Ovary (tissue), 9 donors: ENCODE data around the gene PRSS21. TPM values are rescaled to one million over a fixed set of nuclear protein-coding genes. Genes with fewer than 3 reads are reported as not detected.

Source experiments
- DNase-seq, 5 donors: peaks; one replicate each; pipeline ENCODE4 v3.0.0-alpha.2; 2019 to 2020
- H3K27ac ChIP-seq, 2 donors: fragments of 200-600 bp; one replicate each; pipeline versions ENCODE4 v1.5.1 to v1.8.0; 2019 to 2022
- H3K27me3 ChIP-seq: fragments of 200-600 bp; one replicate; pipeline ENCODE4 v1.8.0; 2022
- H3K36me3 ChIP-seq: fragments of 200-600 bp; sonication (generic); one replicate; pipeline ENCODE4 v1.5.1; 2019
- H3K4me1 ChIP-seq: one replicate; pipeline ENCODE4 v1.8.1; 2013; ENCODE audit warnings: mild to moderate bottlenecking, moderate library complexity; ENCODE audit not compliant: insufficient read depth
- H3K4me3 ChIP-seq: fragments of 200-600 bp; sonication (generic); one replicate; pipeline ENCODE4 v1.5.1; 2017
- H3K9me3 ChIP-seq, 2 donors: fragments of 200-600 bp in 1 of 2; sonication (generic) in 1 of 2; one replicate each; pipeline versions ENCODE4 v1.5.1 to v1.8.1; 2013 to 2019; ENCODE audit warnings: mild to moderate bottlenecking in 1 of 2, moderate library complexity in 1 of 2
- CTCF ChIP-seq, 3 donors: fragments of 450-650 bp in 2 of 3; fragments of 200-600 bp in 1 of 3; IDR thresholded peaks; one replicate each; pipeline versions ENCODE4 v1.5.1 to v1.8.0; 2016 to 2022; ENCODE audit warnings: antibody characterized with exemption in 3 of 3, mild to moderate bottlenecking in 1 of 3
- EP300 ChIP-seq: sonication (generic); formaldehyde crosslinking; IDR thresholded peaks from one replicate; pipeline ENCODE4 v1.6.1; 2017; ENCODE audit warnings: antibody characterized with exemption
- POLR2A ChIP-seq: fragments of 450-650 bp; IDR thresholded peaks from one replicate; pipeline ENCODE4 v1.6.1; 2017; ENCODE audit warnings: antibody characterized with exemption, mild to moderate bottlenecking, moderate library complexity
- WGBS, 3 donors: extraction: QIAGEN DNeasy Blood & Tissue Kit in 1 of 3; methylation state at CpG; one replicate each; pipeline versions ENCODE4 v1.1.5 to v1.1.7; 2013 to 2017; 5-methylcytosine and 5-hydroxymethylcytosine counted together
- intact Hi-C, 4 donors: fragments of 100-400 bp; cut with DNase I; formaldehyde crosslinking; loops; one replicate each; pipeline versions ENCODE4 v1.11.0 to v1.15.1; 2022 to 2023
- polyA plus RNA-seq, 2 donors: library from polyadenylated mRNA; stranded (reverse); fragments of 200-250 nt in 1 of 2; fragments of 350-450 nt in 1 of 2; fragmentation: Illumina TruSeq in 1 of 2; extraction: RNeasy Lipid Tissue Mini Kit (QIAGEN cat#74804) in 1 of 2; gene quantifications; one replicate each; pipeline ENCODE4 v1.2.3, GENCODE V29; 2013 to 2014
- total RNA-seq, 7 donors: library from RNA; depleted of rRNA in 2 of 7; stranded (reverse); fragments of >200 nt in 2 of 7; fragmentation: NEBNext Ultra II Directional in 3 of 7; extraction: Animal tissue kit (Norgen Biotek cat#: 25700) in 3 of 7; gene quantifications; one replicate each; pipeline versions ENCODE4 v1.1.0 to v1.2.4, GENCODE V29; 2016 to 2023
- donor health status: DM: no; HTN: no; CAD: no; lungs with moderate emphysema.
- donor health status: DM: no; HTN: no; CAD: no.
- donor health status: Bipolar disorder and iron deficiency.
- donor health status: DM: yes; HTN: yes; CAD: no.
- donor health status: DM: no; HTN: no; CAD: no.
- donor health status: DM: yes; HTN: yes; CAD: no.

PRSS21 gene
- total and polyA plus RNA-seq, 9 donors = 0.53 to 9.3 (median 1.0) TPM; not detected in 4

DNA sequence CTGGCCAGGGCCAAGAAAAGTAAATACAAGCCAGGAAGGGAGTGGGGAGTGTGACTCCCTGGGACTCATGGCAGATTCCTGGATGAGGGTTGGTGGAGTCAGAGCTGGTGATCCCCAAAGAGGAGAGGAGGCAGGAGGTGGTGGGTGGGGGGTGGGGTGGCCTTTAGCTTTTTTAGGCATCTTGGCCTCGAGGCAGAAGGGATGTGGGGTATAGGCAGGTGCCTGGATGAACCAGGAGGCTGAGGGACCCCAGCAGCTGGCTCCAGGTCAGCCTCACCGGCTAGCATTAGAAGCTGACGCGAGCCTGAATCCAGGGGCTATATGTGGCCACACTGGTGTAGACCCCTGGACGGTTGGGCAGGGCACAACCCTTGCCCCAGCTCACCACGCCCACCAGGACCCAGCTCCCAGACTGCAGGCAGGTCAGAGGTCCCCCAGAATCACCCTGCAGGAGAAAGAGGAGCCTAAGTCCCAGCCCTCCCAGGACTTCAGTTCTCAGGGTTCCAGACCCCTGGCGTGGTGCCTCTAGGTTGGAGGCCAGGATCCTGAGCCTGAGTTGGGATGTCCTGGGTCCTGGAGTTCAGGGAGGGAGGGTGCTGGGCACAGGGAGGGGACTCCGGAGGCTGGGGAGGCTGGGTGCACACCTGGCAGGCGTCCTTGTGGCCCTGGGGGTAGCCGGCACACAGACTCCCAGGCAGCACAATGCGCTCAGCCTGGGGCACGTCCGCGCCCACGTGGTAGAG, 32.5 kb upstream of the PRSS21 start:
- intact Hi-C loops = no loop called here
- DNase-seq = peak in 2 of 5 donors; percentile 13 to 14
- H3K27ac ChIP-seq = no peak overlapping the region
- no peaks in the 10 kb centered on the region for H3K36me3 ChIP-seq
- H3K27me3 ChIP-seq = no peaks in the 10 kb centered on the region
- H3K9me3 ChIP-seq = no peaks in the 10 kb centered on the region
- no peaks in the 10 kb centered on the region for H3K4me1 ChIP-seq
- no peak overlapping the region for H3K4me3 ChIP-seq
- TF ChIP-seq EP300 = no peak
- TF ChIP-seq POLR2A = no peak
- TF ChIP-seq CTCF (IDR thresholded peaks at IDR 0.05) = no peak
- 44 to 45% (median 45%) methylated on average over 14 to 15 of the region's 15 CpGs for WGBS, 3 donors

DNA sequence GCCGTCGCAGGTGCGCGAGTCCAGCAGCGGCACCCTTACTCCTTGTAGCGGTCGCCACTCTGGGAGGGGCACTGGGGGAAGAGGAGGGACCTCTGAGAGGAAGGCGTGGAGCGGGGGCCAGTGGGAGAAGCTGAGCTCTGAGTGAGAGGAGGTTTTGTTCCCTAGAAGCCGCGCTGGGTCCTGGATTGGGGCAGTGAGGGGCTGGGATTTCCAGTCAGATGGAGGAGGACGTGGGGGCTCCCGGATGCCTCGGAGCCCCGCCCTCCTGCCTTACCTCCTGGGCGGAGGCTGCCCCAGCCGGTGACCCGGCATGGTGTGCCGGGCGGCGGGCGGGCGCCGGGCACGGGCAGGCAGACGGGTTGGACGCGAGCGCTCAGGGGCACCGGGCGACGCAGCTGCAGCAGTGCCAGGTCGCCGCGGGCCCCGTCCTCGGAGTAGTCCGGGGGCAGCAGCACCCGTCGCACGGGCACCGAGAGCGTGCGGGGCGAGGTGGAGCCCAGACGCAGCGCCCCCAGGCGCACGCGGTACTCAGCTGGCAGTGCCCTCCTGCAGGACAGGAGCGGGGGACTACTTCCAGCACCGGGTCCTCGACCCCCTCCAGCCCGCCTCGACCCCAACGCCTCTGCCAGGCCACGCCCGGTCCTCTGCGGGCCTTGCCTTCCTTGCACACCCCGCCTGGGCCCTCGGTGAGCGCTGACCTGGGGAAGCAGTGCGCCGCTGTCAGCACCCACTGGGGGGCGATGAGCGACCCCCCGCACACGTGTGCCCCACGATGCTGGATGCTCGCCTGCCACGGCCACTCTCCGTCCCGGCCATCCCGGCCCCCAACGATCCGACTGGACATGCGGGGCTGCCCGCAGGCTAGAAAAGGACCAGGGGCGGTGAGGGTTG, 31.7 kb upstream of the PRSS21 start:
- no peaks in the 10 kb centered on the region for H3K27me3 ChIP-seq
- no peaks in the 10 kb centered on the region for H3K9me3 ChIP-seq
- intact Hi-C loops = no loop called here
- DNase-seq = peak in 2 of 5 donors; percentile 17 to 26
- WGBS, 3 donors = 11 to 12% (median 11%) methylated on average over 51 to 79 of the region's 79 CpGs
- H3K4me3 ChIP-seq = no peak overlapping the region
- H3K36me3 ChIP-seq = no peaks in the 10 kb centered on the region
- H3K27ac ChIP-seq = no peak overlapping the region
- no peak for TF ChIP-seq POLR2A
- TF ChIP-seq EP300 = no peak
- TF ChIP-seq CTCF (IDR thresholded peaks at IDR 0.05) = no peak
- H3K4me1 ChIP-seq = no peaks in the 10 kb centered on the region

- Histone ChIP-seq H3K27ac (no peak overlapping the region), H3K27me3 (no peaks in the 10 kb centered on the region), H3K4me3 (no peak overlapping the region), H3K36me3 (no peaks in the 10 kb centered on the region), H3K9me3 (no peaks in the 10 kb centered on the region), H3K4me1 (no peaks in the 10 kb centered on the region)
- WGBS, 3 donors = 37 to 41% (median 40%) methylated on average over 15 of the region's 15 CpGs
- intact Hi-C loops = no loop called here
- TF ChIP-seq EP300 (no peak), POLR2A (no peak), CTCF (IDR thresholded peaks at IDR 0.05) (no peak)
- peak in 2 of 5 donors; percentile 8 to 11 for DNase-seq
Measured at GRCh38 chr16:2786061-2786825, 30.8 kb upstream of the PRSS21 start.

DNA sequence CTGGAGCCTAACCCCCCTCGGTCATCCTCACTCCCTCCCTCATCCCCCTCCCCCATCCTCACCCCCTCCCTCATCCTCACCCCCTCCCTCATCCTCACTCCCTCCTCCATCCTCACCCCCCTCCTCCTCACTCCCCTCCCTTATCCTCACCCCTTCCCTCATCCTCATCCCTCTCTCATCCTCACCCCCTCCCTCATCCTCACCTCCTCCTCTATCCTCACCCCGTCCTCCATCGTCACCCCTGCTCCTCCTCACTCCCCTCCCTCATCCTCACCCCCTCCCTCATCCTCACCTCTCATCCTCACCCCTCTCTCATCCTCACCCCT, 30.2 kb upstream of the PRSS21 start:
- no peak for DNase-seq
- WGBS, 3 donors = 35 to 46% (median 35%) methylated on average over 2 to 3 of the region's 3 CpGs
- TF ChIP-seq EP300 (no peak), CTCF (IDR thresholded peaks at IDR 0.05) (no peak), POLR2A (no peak)
- no peaks in the 10 kb centered on the region for H3K9me3 ChIP-seq
- intact Hi-C loops = no loop called here
- no peaks in the 10 kb centered on the region for H3K36me3 ChIP-seq
- no peaks in the 10 kb centered on the region for H3K4me1 ChIP-seq
- H3K27me3 ChIP-seq = no peaks in the 10 kb centered on the region
- H3K4me3 ChIP-seq = no peak overlapping the region
- no peak overlapping the region for H3K27ac ChIP-seq
